GM19463 (cell line): ENCODE data around the gene HECTD1.
A peak's percentile ranks its signal among the peaks of the same experiment; 100 is the strongest.
"Not testable (repeated sequence)": the region's sequence is repeated elsewhere in the genome, so short reads cannot be mapped to it uniquely, and the experiment has no call there.

Experiments
- ATAC-seq: cut with Tn5 transposase; IDR thresholded peaks from one replicate; pipeline ENCODE4 v1.9.1; 2021; ENCODE audit warnings: mild to moderate bottlenecking, moderate library complexity; ENCODE audit not compliant: unreplicated experiment

Gene HECTD1

DNA sequence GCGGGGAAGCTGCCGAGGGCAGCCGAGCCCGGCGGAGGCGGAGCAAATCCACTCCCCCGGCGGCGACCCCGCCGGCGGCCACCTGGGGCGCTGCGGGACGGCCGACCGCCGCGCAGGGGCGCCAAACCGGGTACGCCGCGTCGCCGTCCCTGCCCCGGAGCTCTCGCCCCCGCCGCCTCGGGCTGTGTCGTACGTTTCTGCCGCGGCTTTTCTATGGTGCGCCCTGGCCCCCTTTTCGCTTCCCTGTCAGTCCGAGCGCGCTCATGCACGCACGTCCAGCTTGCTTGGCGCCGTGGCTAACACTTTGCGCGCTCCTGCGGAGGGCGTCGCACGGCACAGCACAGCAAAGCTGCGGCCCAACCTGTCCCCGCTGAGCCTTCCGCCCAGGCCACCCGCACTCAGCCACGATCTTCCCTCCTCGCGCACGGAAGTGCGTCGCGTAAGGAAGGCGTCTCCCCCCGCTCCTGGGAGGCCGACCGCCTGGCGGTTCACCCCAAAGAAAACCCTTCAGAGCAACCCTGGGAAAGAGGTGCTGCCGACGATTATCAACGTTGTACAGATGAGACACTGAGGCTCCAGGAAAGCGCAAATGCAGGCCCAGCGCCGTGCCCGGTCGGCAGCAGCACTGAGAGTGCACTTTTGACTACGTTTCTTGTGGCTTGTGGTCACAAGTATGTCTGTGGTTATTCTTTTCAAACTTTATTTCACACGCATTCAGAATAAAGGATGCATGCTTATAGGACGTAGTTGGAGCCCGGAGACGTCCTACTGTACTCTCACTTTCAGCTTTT lies at the start of gene HECTD1:
HECTD1 (minus strand) TSS at position 39 of the 791 bp plus-strand sequence. CDS start 1,857 bp downstream, outside the sequence.
- ATAC-seq, result peak; percentile 67

DNA sequence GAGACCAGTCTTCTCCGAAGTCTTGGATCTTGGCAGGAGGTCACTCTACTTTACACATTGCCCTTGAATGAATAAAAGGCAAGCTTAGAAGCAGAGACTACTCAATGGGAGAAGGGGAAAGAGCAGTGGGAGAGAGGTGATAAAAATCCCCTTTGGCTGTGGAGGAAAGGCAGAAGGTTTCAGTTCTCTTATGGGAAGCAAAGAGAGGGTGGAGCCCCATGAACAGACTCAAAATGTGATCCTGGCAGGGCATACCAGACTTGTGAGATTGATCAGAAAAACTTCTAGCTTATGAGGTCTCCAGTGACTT lies 49.6 kb upstream of the HECTD1 start:
- no peak for ATAC-seq

DNA sequence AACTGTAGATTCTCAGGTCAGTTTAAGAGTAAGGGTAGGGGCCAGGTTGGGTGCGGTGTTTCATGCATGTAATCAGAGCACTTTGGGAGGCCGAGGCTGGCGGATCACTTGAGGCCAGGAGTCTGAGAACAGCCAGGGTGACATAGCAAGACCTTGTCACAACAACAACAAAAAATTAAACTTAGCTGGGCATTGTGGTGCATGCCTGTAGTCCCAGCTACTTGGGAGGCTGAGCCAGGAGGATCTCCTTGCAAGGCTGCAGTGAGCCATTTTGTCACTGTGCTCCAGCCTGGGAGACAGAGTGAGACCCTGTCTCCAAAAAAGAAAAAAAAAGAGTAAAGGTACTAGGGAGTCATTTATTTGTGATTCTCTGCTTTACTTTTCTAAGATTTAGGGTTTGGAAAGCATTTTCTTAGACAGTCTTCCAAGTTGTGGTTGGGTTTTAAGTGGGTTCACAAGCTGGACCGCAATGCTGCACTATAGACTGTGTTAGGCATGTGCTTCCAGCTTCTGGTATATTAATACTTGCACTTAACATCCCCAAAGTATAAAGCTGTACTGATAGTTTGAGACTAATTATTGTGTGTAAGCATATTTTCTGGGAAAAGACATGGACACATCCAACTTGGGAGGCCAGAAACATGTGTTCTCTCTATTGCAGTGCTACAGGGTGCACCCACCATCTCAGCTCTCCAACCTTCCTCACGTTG lies 49.1 kb upstream of the HECTD1 start:
- no peak for ATAC-seq

DNA sequence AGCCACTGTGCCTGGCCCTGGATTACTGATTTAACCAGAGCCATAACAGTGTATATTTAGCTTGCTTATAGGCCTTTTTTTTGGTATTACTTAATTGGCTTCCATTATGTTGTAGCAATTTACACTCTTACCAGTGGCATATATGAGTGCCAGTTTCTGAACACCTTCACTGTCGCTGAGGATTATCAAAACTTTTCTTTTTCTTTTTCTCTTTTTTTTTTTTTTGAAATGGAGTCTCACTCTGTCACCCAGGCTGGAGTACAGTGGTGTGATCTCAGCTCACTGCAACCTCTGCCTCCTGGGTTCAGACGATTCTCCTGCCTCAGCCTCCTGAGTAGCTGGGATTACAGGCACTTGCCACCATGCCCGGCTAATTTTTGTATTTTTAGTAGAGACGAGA lies 48.3 kb upstream of the HECTD1 start:
- ATAC-seq, result not testable (repeated sequence)

- no peak for ATAC-seq
Observed at GRCh38 chr14:31255286-31255685, 47.7 kb upstream of the HECTD1 start.

- no peak for ATAC-seq
Observed at GRCh38 chr14:31253746-31254471, 46.3 kb upstream of the HECTD1 start.

- ATAC-seq, result no peak
Observed at GRCh38 chr14:31252865-31253264, 45.3 kb upstream of the HECTD1 start.

GRCh38 chr14:31251028-31251958 lies 43.7 kb upstream of the HECTD1 start:
- no peak for ATAC-seq

- ATAC-seq, result no peak
Observed at GRCh38 chr14:31244626-31245025, 37.0 kb upstream of the HECTD1 start.

- ATAC-seq, result no peak
Observed at GRCh38 chr14:31243860-31244259, 36.3 kb upstream of the HECTD1 start.

GRCh38 chr14:31242161-31242940 lies 34.8 kb upstream of the HECTD1 start:
- not testable (repeated sequence) for ATAC-seq

DNA sequence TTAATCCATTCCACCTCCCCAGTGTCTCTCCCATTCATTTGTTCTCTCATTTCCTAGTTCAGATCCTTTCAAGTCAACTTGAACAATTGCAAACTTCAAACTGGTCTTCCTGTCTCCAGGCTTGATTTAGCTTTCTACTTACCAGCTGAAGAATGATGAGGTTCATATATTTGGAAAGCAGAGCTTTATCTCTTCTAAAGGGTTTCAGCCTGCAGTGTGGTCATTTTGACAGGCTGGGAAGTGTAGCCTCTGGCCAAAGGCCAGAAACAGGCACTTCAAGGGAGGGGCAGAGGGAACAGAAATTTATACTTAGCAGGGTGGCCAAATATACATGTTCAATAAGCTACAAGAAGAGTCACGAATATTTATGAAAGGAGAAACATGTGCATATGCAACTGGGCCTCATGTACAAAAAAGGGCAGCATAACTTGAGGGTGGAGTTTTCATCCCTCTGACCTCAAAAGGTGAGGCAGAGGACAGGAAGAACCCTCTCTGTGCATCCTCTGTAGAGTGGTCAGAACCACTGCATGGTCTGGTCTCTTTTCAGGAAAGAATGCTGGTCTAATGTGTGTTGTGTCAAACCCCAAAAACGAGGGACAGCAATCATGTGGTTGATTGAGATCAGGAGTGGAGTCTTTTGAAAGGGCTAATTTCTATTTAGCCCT lies 34.0 kb upstream of the HECTD1 start:
- peak; percentile 68 for ATAC-seq

- no peak for ATAC-seq
Observed at GRCh38 chr14:31239741-31240140, 32.1 kb upstream of the HECTD1 start.

DNA sequence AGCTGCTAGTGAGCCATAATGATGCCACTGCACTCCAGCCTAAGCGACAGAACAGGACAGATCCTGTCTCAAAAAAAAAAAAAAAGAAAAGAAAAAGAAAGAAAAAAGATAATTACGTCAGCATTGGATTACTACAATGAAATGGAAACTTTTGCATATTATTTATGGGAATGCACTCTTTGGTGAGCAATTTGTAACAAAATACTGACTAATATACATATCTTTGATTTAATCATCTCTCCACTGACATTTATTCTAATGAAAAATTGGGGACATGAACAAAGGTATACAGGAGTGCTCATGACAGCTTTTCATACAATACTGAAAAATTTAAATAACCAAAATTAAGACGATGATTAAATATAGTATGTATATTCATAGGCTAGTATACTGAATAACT lies 27.9 kb upstream of the HECTD1 start:
- ATAC-seq, result no peak

DNA sequence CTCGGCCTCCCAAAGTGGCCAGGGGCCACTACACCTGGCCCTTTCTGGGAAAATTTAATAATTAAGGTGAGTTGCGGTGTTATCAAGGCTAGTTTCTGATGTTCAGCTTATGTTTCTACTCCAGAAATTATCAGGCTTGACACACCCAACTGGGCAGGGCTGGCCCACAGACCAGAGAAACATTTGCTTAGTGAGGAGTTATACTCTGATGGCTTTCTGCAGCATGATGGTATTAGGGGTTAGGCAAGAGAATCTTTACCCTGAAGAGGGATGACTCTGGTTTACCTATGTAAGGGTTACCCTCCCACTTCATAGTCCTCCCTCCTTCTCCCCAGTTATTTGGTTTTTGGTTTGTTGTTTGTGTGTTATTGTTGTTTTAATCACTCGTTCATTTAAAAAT lies 24.5 kb upstream of the HECTD1 start:
- ATAC-seq, result no peak

DNA sequence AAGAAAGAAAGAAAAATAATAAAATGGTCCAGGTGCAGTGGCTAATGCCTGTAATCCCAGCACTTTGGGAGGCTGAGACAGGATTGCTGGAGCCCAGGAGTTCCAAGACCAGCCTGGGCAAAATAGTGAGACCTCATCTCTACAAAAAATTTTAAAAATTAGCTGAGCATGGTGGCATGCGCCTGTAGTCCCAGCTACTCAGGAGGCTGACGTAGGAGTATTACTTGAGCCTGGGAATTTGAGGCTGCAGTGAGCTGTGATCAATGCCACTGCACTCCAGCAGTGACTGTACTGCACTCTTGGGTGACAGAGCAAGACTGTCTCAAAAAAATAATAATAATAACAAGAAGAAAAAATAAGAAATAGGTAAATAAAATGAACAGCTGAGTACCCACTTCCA lies 23.7 kb upstream of the HECTD1 start:
- ATAC-seq, result not testable (repeated sequence)

DNA sequence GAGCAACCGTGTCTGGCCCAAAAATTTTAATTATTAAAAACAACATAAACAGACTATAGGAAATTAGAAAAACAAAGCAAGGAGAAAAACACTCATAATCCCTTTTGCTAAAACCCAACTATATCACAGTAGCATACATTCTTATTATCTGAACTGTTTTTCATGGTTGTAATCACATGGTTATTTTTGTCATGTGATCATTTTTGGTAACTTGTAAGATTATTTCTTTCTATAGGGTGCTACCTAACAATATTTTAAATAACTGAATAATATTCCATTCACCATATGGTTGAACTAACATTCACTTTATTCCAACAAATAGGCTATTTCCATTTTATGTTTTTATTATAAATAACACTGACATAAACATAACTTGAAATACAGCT lies 23.0 kb upstream of the HECTD1 start:
- no peak for ATAC-seq

DNA sequence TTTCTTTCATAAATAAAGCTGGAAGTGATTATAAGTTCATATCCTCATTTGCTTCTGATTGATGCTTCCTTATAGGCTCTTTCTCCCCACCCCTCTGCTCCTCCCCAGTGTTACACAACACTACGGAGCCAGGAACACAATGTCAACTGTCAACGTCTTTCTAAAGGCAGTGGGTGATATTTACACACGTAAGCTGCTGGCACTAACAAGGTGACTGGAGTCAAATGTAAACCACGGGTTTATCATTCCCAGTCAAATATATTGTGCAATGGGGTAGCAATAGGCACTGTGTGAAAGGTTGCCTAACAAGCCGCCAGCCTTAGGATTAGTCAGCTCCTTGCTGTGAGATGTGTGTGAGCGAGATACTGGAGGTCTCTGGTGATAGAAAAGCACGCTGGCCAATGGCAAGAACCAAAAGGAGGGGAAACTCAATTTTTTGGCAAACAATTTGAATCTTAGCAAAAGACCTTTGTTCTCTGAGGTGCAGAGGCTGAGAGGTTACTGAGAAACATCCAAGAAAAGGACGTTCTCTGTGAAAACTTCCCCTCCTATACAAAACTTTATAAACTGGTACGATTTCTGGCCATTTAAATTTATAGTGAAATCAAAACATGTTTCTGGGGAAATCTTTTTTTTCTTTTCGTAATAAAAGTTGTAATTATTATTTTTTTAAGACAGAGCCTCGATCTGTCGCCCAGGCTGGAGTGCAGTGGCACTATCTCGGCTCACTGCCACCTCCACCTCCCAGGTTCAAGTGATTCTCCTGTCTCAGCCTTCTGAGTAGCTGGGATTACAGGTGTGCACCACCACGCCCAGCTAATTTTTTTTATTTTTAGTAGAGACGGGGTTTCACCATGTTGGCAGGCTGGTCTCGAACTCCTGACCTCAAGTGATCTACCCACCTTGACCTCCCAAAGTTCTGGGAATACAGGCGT lies 22.3 kb upstream of the HECTD1 start:
- ATAC-seq, result no peak
